Upper lobe of left lung (tissue), 6 donors: ENCODE data around the gene TBC1D5. TPM values are rescaled to one million over a fixed set of nuclear protein-coding genes. Genes with fewer than 3 reads are reported as not detected.

Experiments used
- ATAC-seq, 2 donors: fragments of 200-7000 bp; cut with Tn5 transposase; one replicate each; pipeline ENCODE4 v1.9.1; 2022; ENCODE audit warnings: mild to moderate bottlenecking in 2 of 2, moderate library complexity in 2 of 2; ENCODE audit not compliant: low FRiP score in 2 of 2
- DNase-seq, 2 donors: peaks; one replicate each; pipeline ENCODE4 v3.0.0-alpha.2; 2019 to 2020
- H3K27ac ChIP-seq, 4 donors: fragments of 200-600 bp; sonication (generic); one replicate each; pipeline ENCODE4 v1.5.1; 2016 to 2019
- H3K27me3 ChIP-seq, 4 donors: fragments of 200-600 bp; sonication (generic); one replicate each; pipeline ENCODE4 v1.5.1; 2017 to 2019
- H3K36me3 ChIP-seq, 4 donors: fragments of 200-600 bp; sonication (generic); one replicate each; pipeline ENCODE4 v1.5.1; 2016 to 2019
- H3K4me1 ChIP-seq, 4 donors: fragments of 200-600 bp; sonication (generic); one replicate each; pipeline ENCODE4 v1.5.1; 2018 to 2019
- H3K4me3 ChIP-seq, 4 donors: fragments of 200-600 bp; sonication (generic); one replicate each; pipeline ENCODE4 v1.5.1; 2017 to 2019; ENCODE audit warnings: mild to moderate bottlenecking in 2 of 4, moderate library complexity in 1 of 4
- H3K9me3 ChIP-seq, 4 donors: fragments of 200-600 bp; sonication (generic); one replicate each; pipeline ENCODE4 v1.5.1; 2018 to 2019
- EP300 ChIP-seq, 4 donors: sonication (generic); formaldehyde crosslinking; IDR thresholded peaks; one replicate each; pipeline ENCODE4 v1.5.1; 2017; ENCODE audit warnings: antibody characterized with exemption in 4 of 4, control low read depth in 2 of 4
- POLR2A ChIP-seq, 4 donors: fragments of 450-650 bp; IDR thresholded peaks; one replicate each; pipeline ENCODE4 v1.5.1; 2016 to 2017; ENCODE audit warnings: antibody characterized with exemption in 4 of 4, mild to moderate bottlenecking in 2 of 4
- POLR2AphosphoS5 ChIP-seq, 2 donors: sonication (generic); formaldehyde crosslinking; IDR thresholded peaks; one replicate each; pipeline ENCODE4 v1.5.1; 2017; ENCODE audit warnings: antibody characterized with exemption in 2 of 2
- WGBS, 2 donors: methylation state at CpG; one replicate each; pipeline ENCODE4 v1.1.5; 2017 to 2018; 5-methylcytosine and 5-hydroxymethylcytosine counted together
- total RNA-seq, 6 donors: library from RNA; depleted of rRNA in 4 of 6; stranded (reverse); fragments of >200 nt in 4 of 6; gene quantifications; one replicate each; pipeline versions ENCODE4 v1.1.0 to v1.2.1, GENCODE V29; 2016 to 2021
- TF ChIP-seq, protein P1 (sequence below), 6 experiments: fragments of 450-650 bp in 4 of 6; fragments of 200-600 bp in 2 of 6; sonication (generic) in 2 of 6; IDR thresholded peaks; one replicate each; pipeline ENCODE4 v1.5.1; 2016 to 2019; ENCODE audit warnings: antibody characterized with exemption in 6 of 6
- donor health status: DM: no; HTN: no; CAD: no; lungs with moderate emphysema.
- donor health status: DM: no; HTN: yes; CAD: no; lungs with severe emphysema.

TBC1D5 gene
- total RNA-seq, 6 donors from 2014 or later, result 53.0 to 135 (median 63.3) TPM

DNA sequence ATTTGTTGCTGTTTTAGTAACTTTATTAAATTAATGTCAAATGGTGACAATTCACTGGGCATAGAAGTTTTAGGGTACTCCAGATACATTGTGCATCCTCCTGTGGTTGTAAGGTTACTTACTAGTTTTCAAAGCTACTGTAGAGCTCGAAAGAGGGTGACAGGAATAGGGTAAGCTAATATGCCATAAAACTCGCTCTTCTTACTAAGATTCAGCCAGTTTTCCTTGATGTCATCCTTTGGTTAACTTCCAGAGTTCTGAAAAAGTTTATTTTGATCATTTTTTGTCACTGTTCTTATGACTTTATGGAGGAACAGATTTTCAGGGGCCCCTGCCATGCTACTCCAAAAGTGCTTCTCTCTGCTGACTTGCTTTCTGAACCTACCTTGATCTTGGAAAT lies 522.8 kb downstream of the TBC1D5 start:
- TF ChIP-seq EP300 (IDR thresholded peaks at IDR 0.05), result no peak
- TF ChIP-seq, protein P1, sequence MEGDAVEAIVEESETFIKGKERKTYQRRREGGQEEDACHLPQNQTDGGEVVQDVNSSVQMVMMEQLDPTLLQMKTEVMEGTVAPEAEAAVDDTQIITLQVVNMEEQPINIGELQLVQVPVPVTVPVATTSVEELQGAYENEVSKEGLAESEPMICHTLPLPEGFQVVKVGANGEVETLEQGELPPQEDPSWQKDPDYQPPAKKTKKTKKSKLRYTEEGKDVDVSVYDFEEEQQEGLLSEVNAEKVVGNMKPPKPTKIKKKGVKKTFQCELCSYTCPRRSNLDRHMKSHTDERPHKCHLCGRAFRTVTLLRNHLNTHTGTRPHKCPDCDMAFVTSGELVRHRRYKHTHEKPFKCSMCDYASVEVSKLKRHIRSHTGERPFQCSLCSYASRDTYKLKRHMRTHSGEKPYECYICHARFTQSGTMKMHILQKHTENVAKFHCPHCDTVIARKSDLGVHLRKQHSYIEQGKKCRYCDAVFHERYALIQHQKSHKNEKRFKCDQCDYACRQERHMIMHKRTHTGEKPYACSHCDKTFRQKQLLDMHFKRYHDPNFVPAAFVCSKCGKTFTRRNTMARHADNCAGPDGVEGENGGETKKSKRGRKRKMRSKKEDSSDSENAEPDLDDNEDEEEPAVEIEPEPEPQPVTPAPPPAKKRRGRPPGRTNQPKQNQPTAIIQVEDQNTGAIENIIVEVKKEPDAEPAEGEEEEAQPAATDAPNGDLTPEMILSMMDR (IDR thresholded peaks at IDR 0.05), result no peak
- Histone ChIP-seq H3K27ac (no peak overlapping the region), H3K4me1 (no peaks in the 10 kb centered on the region), H3K36me3 (no peaks in the 10 kb centered on the region), H3K4me3 (no peak overlapping the region), H3K9me3 (no peaks in the 10 kb centered on the region), H3K27me3 (no peaks in the 10 kb centered on the region)
- ATAC-seq (no peak), DNase-seq (no peak)
- 95 to 100% methylated on average over 2 of the region's 2 CpGs for WGBS, 2 donors

DNA sequence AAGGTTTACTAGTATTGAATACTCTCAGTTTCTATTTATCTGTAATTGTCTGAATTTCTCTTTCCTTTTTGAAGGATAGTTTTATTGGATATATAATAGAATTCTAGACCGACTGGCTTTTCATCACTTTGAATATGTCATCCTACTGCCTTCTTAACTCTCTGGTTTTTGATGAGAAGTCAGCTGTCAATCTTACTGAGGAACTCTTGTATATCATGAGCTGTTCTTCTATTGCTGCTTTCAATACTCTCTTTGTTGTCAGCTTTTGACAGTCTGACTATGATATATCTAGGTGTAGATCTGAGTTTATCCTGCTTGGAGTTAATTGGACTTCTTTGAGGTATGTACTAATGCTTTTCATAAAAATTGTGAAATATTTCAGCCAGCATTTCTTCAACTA lies 523.8 kb downstream of the TBC1D5 start:
- H3K27ac ChIP-seq, result no peak overlapping the region
- 100% methylated on average over 1 of the region's 1 CpG for WGBS, 2 donors
- H3K27me3 ChIP-seq, result no peaks in the 10 kb centered on the region
- H3K36me3 ChIP-seq, result peaks cover 0 to 5% (median 0%) of the 10 kb centered on the region in 4 donors
- ATAC-seq (no peak), DNase-seq (no peak)
- no peaks in the 10 kb centered on the region for H3K4me1 ChIP-seq
- TF ChIP-seq, protein P1 (IDR thresholded peaks at IDR 0.05), result no peak
- no peak for TF ChIP-seq POLR2A (IDR thresholded peaks at IDR 0.05)
- TF ChIP-seq POLR2AphosphoS5 (IDR thresholded peaks at IDR 0.05), result no peak
- TF ChIP-seq EP300 (IDR thresholded peaks at IDR 0.05), result no peak
- no peak overlapping the region for H3K4me3 ChIP-seq
- H3K9me3 ChIP-seq, result no peaks in the 10 kb centered on the region

DNA sequence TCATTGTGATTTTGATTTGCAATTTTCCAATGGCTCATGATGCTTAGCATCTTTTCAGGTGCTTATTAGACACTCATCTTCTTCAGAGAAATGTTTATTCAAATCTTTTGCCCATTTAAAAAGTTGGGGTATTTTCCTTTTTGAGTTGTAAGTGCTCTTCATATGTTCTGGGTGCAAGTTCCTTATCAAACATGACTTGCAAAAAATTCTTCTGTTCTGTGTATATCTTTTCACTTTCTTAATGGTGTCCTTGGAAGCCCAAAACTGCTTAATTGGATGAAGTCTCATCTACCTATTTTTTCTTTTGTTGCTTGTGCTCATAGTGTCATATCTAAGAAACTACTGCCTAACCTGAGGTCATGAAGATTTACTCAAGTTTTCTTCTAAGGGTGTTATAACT lies 524.8 kb downstream of the TBC1D5 start:
- H3K4me1 ChIP-seq, result no peaks in the 10 kb centered on the region
- DNase-seq, result no peak
- peaks cover 0 to 5% (median 0%) of the 10 kb centered on the region in 4 donors for H3K36me3 ChIP-seq
- no peak for ATAC-seq
- no peak overlapping the region for H3K4me3 ChIP-seq
- no peak overlapping the region for H3K27ac ChIP-seq
- H3K27me3 ChIP-seq, result no peaks in the 10 kb centered on the region
- H3K9me3 ChIP-seq, result no peaks in the 10 kb centered on the region
- TF ChIP-seq POLR2A (IDR thresholded peaks at IDR 0.05) (no peak), POLR2AphosphoS5 (IDR thresholded peaks at IDR 0.05) (no peak), EP300 (IDR thresholded peaks at IDR 0.05) (no peak)
- TF ChIP-seq, protein P1 (IDR thresholded peaks at IDR 0.05), result no peak

DNA sequence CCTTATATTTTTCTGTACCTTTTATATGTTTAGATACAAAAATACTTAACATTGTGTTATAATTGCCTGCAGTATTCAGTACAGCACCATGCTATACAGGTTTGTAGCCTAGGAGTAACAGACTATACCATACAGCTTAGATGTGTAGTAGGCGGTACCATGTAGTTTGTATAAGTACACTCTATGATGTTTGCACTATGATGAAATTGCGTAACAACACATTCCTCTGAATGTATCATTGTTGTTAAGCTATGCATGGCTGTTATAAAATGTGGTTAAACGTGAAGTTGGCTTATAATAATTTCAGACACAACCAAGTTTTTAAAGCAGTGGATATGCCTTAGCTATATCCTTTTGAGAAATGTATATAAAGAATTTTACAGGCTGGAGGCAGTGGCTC lies 529.3 kb downstream of the TBC1D5 start:
- Histone ChIP-seq H3K9me3 (no peaks in the 10 kb centered on the region), H3K4me3 (no peak overlapping the region), H3K36me3 (peaks cover 0 to 10% (median 0%) of the 10 kb centered on the region in 4 donors), H3K4me1 (no peaks in the 10 kb centered on the region), H3K27me3 (no peaks in the 10 kb centered on the region), H3K27ac (no peak overlapping the region)
- no peak for ATAC-seq
- no peak for TF ChIP-seq POLR2A (IDR thresholded peaks at IDR 0.05)
- TF ChIP-seq POLR2AphosphoS5 (IDR thresholded peaks at IDR 0.05), result no peak
- no peak for TF ChIP-seq EP300 (IDR thresholded peaks at IDR 0.05)
- TF ChIP-seq, protein P1 (IDR thresholded peaks at IDR 0.05), result no peak
- DNase-seq, result no peak
- 78 to 88% methylated on average over 3 of the region's 3 CpGs for WGBS, 2 donors

DNA sequence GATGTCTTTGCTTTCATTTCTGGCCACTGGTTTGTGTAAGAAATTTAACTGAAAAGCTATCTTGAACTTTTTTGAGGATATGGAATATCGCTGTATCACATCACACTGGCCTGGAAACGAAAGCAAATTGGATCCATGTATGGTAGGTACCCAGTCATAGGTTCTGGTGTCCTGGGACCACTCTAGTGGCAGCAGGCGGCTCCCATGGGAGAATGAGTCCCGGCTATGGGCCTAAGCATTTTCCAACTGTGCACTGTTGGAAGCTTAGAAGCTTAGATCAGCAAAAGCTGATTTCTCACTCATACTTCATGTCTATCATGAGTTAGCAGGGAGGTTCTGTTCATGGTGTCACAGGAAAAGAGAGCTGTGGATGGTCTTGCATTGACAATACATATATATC lies 534.5 kb downstream of the TBC1D5 start:
- Histone ChIP-seq H3K27ac (no peak overlapping the region), H3K4me1 (no peaks in the 10 kb centered on the region), H3K9me3 (peaks cover 0 to under 1% (median 0%) of the 10 kb centered on the region in 4 donors), H3K4me3 (no peak overlapping the region), H3K36me3 (peaks cover 0 to 5% (median 0%) of the 10 kb centered on the region in 4 donors), H3K27me3 (no peaks in the 10 kb centered on the region)
- no peak for DNase-seq
- TF ChIP-seq POLR2AphosphoS5 (IDR thresholded peaks at IDR 0.05), result no peak
- no peak for ATAC-seq
- WGBS, 2 donors, result 91 to 94% methylated on average over 4 of the region's 4 CpGs
